Measurements from ENCODE around the gene CCKAR.

CCKAR gene

DNA sequence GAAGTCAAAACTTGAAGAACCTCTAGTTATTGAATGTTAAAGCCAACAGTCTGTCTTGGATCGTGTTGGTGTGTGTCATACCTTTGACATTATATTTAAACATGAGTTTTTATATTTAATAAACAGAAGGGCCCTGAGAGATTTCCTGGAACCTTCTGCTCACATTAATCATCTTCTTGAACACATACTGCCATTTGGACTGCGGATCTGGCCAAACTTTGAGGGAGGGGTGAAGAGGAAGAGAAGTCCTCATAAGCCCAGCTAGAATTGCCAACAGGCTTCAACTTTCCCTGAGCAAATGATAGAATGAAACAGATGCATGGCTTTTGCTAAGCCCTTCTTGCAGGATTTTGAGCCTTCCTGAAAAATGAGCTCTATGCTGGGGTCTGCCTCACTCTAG, 27.4 kb downstream of the CCKAR start:
- DNase-seq (ENCODE audit: extremely low read depth in 1 of 2, low read depth in 1 of 2) = no peak

GRCh38 chr4:26459756-26460530, 30.3 kb downstream of the CCKAR start:
- no peak for DNase-seq (ENCODE audit: extremely low read depth in 1 of 2, low read depth in 1 of 2)

- DNase-seq (ENCODE audit: extremely low read depth in 1 of 2, low read depth in 1 of 2) = no peak
Measured at GRCh38 chr4:26459054-26459755, 31.1 kb downstream of the CCKAR start.

GRCh38 chr4:26458157-26458561, 32.1 kb downstream of the CCKAR start:
- no peak for DNase-seq (ENCODE audit: extremely low read depth in 1 of 2, low read depth in 1 of 2)

DNA sequence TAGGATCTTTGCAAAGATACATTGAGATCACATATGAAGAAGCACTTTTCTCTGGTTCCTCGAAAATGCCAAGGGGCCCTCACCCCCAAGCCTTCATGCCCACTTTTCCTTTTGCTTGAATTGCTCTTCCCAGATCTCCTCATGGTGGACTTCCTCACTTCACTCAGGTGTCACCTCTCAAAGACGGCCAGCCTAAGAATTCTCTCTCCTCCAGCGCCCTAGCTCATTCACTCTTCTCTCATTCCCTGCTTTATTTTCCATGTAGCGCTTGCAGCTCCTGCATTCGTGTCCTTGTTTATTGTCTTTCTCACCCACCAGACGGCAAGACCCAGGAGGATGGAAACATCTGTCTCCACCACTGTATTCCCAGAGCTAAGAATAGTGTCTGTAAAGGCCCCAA, 32.9 kb downstream of the CCKAR start:
- DNase-seq (ENCODE audit: extremely low read depth in 1 of 2, low read depth in 1 of 2) = no peak

DNA sequence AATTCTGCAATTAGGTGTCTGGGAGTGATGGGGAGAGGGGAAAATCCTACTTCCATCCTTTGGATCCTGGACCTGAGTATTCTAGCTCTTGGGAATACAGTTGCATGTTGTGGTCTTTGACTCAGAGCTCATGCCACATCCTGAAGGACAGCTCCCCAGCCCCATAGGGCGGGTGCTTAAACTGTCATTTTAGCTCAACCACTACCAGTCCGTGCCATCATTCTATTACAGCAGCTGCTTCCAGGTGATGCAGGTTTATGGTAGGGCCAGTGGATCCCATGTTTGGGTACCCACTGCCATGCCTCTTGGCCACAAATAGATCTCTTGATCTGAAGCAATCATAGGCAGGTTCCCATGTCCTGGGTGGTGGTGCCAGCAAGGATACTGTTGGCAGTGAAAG, 34.7 kb downstream of the CCKAR start:
- DNase-seq (ENCODE audit: extremely low read depth in 1 of 2, low read depth in 1 of 2) = no peak

- DNase-seq (ENCODE audit: extremely low read depth in 1 of 2, low read depth in 1 of 2) = no peak
Measured at GRCh38 chr4:26454961-26455360, 35.3 kb downstream of the CCKAR start.

DNA sequence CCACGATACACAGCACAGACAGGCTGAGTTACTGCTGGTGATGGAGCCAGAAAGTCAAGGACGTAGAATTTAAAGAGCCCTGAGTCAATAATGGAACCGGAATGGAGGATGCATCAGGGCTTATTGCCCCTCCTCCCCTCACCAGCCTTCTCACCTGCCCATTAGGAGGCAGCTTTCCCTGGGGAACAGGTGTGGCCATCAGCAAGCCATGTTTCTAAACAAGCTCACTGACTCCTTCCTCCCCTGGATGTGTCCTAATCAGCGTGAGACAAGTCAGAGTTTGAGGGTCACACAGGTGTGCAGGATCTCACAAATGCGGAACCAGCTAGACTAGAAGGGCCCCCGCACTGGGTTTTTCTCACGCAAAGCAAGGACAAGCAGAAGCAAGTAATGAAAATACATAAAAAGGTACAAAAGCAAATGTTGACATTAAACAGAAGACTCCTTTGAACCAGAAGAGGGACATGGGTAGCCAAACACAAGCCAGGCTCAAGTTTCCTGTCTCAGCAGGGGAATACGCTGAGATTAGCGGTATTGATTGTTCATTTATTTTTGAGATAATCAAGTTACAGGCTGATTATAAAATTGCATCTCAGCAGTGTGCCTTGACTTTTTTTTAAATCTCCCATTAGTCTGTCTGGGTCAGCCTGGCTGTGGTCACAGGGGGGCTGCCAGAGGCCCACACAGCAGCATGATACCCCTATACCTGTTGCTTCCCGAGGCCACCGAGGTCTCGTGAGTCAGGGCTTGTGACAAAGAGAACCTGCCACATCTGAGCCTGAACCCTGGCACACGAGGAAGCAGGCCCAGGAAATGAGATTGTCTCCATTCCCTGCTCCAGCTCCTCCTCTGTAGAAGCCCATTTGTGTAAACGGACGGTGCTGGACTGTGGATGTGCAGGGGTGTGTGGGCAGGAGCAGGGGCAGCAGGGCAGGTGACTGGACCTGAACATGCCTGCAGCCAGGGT, 37.4 kb downstream of the CCKAR start:
- no peak for DNase-seq (ENCODE audit: extremely low read depth in 1 of 2, low read depth in 1 of 2)

- no peak for DNase-seq (ENCODE audit: extremely low read depth in 1 of 2, low read depth in 1 of 2)
Measured at GRCh38 chr4:26451597-26451996, 38.7 kb downstream of the CCKAR start.

- no peak for DNase-seq (ENCODE audit: extremely low read depth in 1 of 2, low read depth in 1 of 2)
Measured at GRCh38 chr4:26450418-26450817, 39.9 kb downstream of the CCKAR start.

- no peak for DNase-seq (ENCODE audit: extremely low read depth in 1 of 2, low read depth in 1 of 2)
Measured at GRCh38 chr4:26447378-26447777, 42.9 kb downstream of the CCKAR start.

DNA sequence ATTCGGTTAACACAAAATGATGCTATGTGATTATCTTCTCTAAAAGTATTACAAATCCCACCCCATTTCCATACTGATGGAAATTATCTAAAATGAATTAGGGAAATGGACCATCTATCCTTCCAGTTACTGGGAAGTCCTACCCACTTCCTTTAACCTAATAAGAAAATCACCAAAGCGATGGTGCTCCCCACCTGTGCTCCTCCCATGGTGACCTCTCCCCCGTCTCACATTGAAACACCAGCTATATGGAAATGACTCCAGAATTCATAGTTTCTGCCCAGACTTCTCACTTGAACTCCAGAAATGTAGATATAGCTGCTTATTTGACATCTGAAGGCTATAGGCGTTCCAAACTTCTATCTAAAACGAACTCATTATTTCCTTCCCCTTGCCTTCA, 48.5 kb downstream of the CCKAR start:
- DNase-seq (ENCODE audit: extremely low read depth in 1 of 2, low read depth in 1 of 2) = no peak

- no peak for DNase-seq (ENCODE audit: extremely low read depth in 1 of 2, low read depth in 1 of 2)
Measured at GRCh38 chr4:26441102-26441501, 49.2 kb downstream of the CCKAR start.

GRCh38 chr4:26434030-26434639, 56.1 kb downstream of the CCKAR start:
- DNase-seq (ENCODE audit: extremely low read depth in 1 of 2, low read depth in 1 of 2) = no peak

GRCh38 chr4:26433556-26433955, 56.7 kb downstream of the CCKAR start:
- DNase-seq (ENCODE audit: extremely low read depth in 1 of 2, low read depth in 1 of 2) = no peak

DNA sequence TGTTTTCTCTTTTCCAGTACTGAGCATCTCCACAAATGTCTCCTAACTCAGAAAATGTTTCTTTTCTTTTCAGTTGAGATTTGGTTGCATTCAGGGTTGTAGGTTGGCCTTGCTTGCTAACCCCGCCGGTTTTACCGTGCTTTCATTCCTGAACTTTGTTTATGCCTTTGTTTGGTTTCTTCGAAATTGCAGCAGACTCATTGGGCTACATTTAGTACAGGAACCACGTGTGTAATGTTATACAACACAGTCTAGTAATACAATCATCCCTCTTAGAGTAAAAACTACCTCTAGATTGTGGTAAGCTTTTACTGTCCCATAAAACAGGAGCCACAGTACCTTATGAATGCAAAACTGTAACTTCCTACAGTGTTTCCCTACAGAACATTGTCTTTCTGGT, 57.9 kb downstream of the CCKAR start:
- DNase-seq (ENCODE audit: extremely low read depth in 1 of 2, low read depth in 1 of 2) = no peak

- no peak for DNase-seq (ENCODE audit: extremely low read depth in 1 of 2, low read depth in 1 of 2)
Measured at GRCh38 chr4:26431461-26432180, 58.7 kb downstream of the CCKAR start.
